Psoas muscle (tissue), 8 donors: ENCODE results near the gene LYRM2. TPM values are rescaled to one million over a fixed set of nuclear protein-coding genes. Genes with fewer than 3 reads are reported as not detected.

Experiments
- ATAC-seq, 4 donors: fragments of 200-7000 bp; cut with Tn5 transposase; one replicate each; pipeline ENCODE4 v1.9.1; 2020; ENCODE audit warnings: moderate library complexity in 3 of 4, mild to moderate bottlenecking in 2 of 4
- DNase-seq, 2 donors: peaks; one replicate each; pipeline ENCODE4 v3.0.0-alpha.2; 2020
- H3K27ac ChIP-seq: fragments of 200-600 bp; one replicate; pipeline ENCODE4 v1.8.0; 2022
- H3K27me3 ChIP-seq, 3 donors: fragments of 200-600 bp in 1 of 3; one replicate each; pipeline versions ENCODE4 v1.6.1 to v1.8.0; 2013 to 2022; ENCODE audit warnings: low read length in 2 of 3, mild to moderate bottlenecking in 2 of 3, moderate library complexity in 1 of 3; ENCODE audit not compliant: insufficient read depth in 3 of 3
- H3K36me3 ChIP-seq, 2 donors: fragments of 200-600 bp in 1 of 2; one replicate each; pipeline versions ENCODE4 v1.6.1 to v1.8.0; 2013 to 2022; ENCODE audit warnings: low read depth in 1 of 2, mild to moderate bottlenecking in 1 of 2, moderate library complexity in 1 of 2; ENCODE audit not compliant: insufficient read depth in 1 of 2
- H3K4me1 ChIP-seq: fragments of 200-600 bp; one replicate; pipeline ENCODE4 v1.8.0; 2022
- H3K4me3 ChIP-seq: fragments of 200-600 bp; one replicate; pipeline ENCODE4 v1.8.0; 2022; ENCODE audit warnings: mild to moderate bottlenecking
- H3K9me3 ChIP-seq: fragments of 200-600 bp; one replicate; pipeline ENCODE4 v1.8.0; 2022
- CTCF ChIP-seq: fragments of 200-600 bp; IDR thresholded peaks from one replicate; pipeline ENCODE4 v1.8.0; 2022; ENCODE audit warnings: antibody characterized with exemption
- WGBS, 3 donors: extraction: QIAGEN DNeasy Blood & Tissue Kit; methylation state at CpG; one replicate each; pipeline versions ENCODE4 v1.1.6 to v1.1.7; 2013; 5-methylcytosine and 5-hydroxymethylcytosine counted together
- intact Hi-C, 2 donors: fragments of 100-400 bp; cut with DNase I; formaldehyde crosslinking; loops; one replicate each; pipeline versions ENCODE4 v1.11.0 to v1.14.2; 2022
- polyA plus RNA-seq, 3 donors: library from polyadenylated mRNA; stranded (reverse); fragments of 200-250 nt; gene quantifications; one replicate each; pipeline ENCODE4 v1.2.3, GENCODE V29; 2013
- total RNA-seq, 4 donors: library from RNA; stranded (reverse); fragmentation: NEBNext Ultra II Directional in 2 of 4; extraction: Animal tissue kit (Norgen Biotek cat#: 25700) in 2 of 4; gene quantifications; one replicate each; pipeline versions ENCODE4 v1.2.1 to v1.2.4, GENCODE V29; 2021 to 2023
- donor health status: healthy with polysubstance abuse.
- donor health status: DM: no; HTN: no; CAD: no; lungs with moderate emphysema.
- donor health status: Bipolar disorder and iron deficiency.
- donor health status: healthy.
- donor health status: DM: yes; HTN: yes; CAD: no.
- donor health status: DM: no; HTN: no; CAD: no.
- donor health status: DM: no; HTN: no; CAD: no.
- donor health status: DM: yes; HTN: yes; CAD: no.

Gene LYRM2
- total and polyA plus RNA-seq, 7 donors = 22.1 to 71.1 (median 37.0) TPM

- intact Hi-C loops = no loop called here
- Histone ChIP-seq H3K36me3 (no peaks in the 10 kb centered on the region), H3K4me3 (no peak overlapping the region), H3K4me1 (no peaks in the 10 kb centered on the region), H3K27me3 (no peaks in the 10 kb centered on the region), H3K9me3 (no peaks in the 10 kb centered on the region), H3K27ac (no peak overlapping the region)
- WGBS, 3 donors = 75 to 81% (median 78%) methylated on average over 2 of the region's 2 CpGs
- no peak for TF ChIP-seq CTCF
- DNase-seq = no peak
- ATAC-seq = no peak
Observed at GRCh38 chr6:89583559-89583958, 55.0 kb downstream of the LYRM2 start.

- DNase-seq (no peak), ATAC-seq (no peak)
- Histone ChIP-seq H3K4me3 (no peak overlapping the region), H3K36me3 (no peaks in the 10 kb centered on the region), H3K9me3 (no peaks in the 10 kb centered on the region), H3K4me1 (no peaks in the 10 kb centered on the region), H3K27me3 (no peaks in the 10 kb centered on the region), H3K27ac (no peak overlapping the region)
- intact Hi-C loops = no loop called here
- WGBS, 3 donors = 76 to 85% (median 81%) methylated on average over 4 of the region's 4 CpGs
- TF ChIP-seq CTCF = no peak
Observed at GRCh38 chr6:89582669-89583325, 55.8 kb downstream of the LYRM2 start.

GRCh38 chr6:89581689-89582088 lies 56.9 kb downstream of the LYRM2 start:
- intact Hi-C loops = no loop called here
- DNase-seq (no peak), ATAC-seq (no peak)
- no peak overlapping the region for H3K27ac ChIP-seq
- no peaks in the 10 kb centered on the region for H3K27me3 ChIP-seq
- no peak for TF ChIP-seq CTCF
- WGBS, 3 donors = 46 to 61% (median 50%) methylated on average over 4 of the region's 4 CpGs
- no peaks in the 10 kb centered on the region for H3K4me1 ChIP-seq
- H3K36me3 ChIP-seq = no peaks in the 10 kb centered on the region
- H3K4me3 ChIP-seq = no peak overlapping the region
- H3K9me3 ChIP-seq = no peaks in the 10 kb centered on the region

GRCh38 chr6:89580997-89581666 lies 57.4 kb downstream of the LYRM2 start:
- Histone ChIP-seq H3K27ac (no peak overlapping the region), H3K4me3 (no peak overlapping the region), H3K36me3 (no peaks in the 10 kb centered on the region), H3K4me1 (no peaks in the 10 kb centered on the region), H3K9me3 (no peaks in the 10 kb centered on the region), H3K27me3 (no peaks in the 10 kb centered on the region)
- intact Hi-C loops = no loop called here
- no peak for TF ChIP-seq CTCF
- DNase-seq (no peak), ATAC-seq (no peak)
- WGBS, 3 donors = 57 to 81% (median 71%) methylated on average over 3 of the region's 3 CpGs
